ENCODE measurements around the gene PPP1R10.
"Not testable (repeated sequence)": the region's sequence is repeated elsewhere in the genome, so short reads cannot be mapped to it uniquely, and the experiment has no call there.

The PPP1R10 gene

GRCh38 chr6:30598912-30599624 is 18.0 kb downstream of the PPP1R10 start:
- TF ChIP-seq CTCF (IDR thresholded peaks at IDR 0.05; ENCODE audit: control insufficient read depth, insufficient read depth, low read depth, low read length, missing control alignments): no peak
- H3K4me3 ChIP-seq (ENCODE audit: control insufficient read depth, low read depth, low read length): no peak overlapping the region
- no peak for DNase-seq (ENCODE audit: low read depth)

DNA sequence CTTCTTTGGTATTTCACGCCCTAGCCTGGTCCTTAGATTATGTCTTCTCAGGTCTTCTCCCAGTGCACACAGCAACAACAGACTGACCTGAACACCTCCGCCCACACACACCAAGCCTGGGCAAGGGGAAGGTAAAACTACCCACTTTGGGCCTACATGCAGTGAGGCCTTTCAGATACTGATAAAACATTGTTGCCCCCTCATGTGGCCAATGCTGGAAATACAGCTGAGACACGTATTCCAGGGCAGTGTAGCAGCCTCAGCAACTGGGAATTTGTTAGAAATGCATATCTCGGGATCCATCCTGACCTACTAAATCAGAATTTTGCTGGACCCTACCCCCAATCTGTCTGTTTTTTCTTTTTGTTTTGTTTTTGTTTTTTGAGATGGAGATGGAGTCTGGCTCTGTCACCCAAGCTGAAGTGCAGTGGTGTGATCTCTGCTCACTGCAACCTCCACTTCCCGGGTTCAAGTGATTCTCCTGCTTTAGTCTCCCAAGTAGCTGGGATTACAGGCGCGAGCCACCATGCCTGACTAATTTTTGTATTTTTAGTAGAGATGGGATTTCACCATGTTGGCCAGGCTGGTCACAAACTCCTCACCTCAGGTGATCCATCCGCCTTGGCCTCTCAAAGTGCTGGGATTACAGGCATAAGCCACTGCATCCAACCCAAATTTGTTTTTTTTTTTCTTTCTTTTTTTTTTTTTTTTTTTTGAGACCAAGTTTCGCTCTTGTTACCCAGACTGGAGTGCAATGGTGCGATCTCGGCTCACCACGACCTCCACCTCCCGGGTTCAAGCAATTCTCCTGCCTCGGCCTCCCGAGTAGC is 19.5 kb downstream of the PPP1R10 start:
- not testable (repeated sequence) for H3K4me3 ChIP-seq (ENCODE audit: control insufficient read depth, low read depth, low read length); DNase-seq (ENCODE audit: low read depth)
- peak; percentile 78 for TF ChIP-seq CTCF (IDR thresholded peaks at IDR 0.05; ENCODE audit: control insufficient read depth, insufficient read depth, low read depth, low read length, missing control alignments)

DNA sequence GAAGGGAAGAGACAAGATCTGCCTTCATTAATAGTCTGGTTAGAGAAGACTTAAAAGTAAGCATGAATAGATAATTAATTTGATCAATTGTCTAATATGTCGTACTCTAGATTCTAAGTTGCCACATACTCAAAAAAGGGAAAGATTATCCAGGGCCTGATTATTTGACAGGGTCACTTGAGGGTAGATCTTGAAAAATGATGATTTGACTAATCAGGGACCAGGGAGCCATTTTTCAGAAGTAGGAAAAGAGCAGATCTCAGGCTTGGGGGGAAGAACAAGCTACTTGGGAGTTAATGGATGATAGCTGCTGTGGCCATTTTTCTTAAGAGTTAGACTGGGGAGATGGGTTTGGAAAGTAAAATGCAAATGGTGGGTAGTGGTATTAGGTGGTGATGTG is 24.8 kb downstream of the PPP1R10 start:
- TF ChIP-seq CTCF (IDR thresholded peaks at IDR 0.05; ENCODE audit: control insufficient read depth, insufficient read depth, low read depth, low read length, missing control alignments): no peak
- DNase-seq (ENCODE audit: low read depth): no peak
- no peak overlapping the region for H3K4me3 ChIP-seq (ENCODE audit: control insufficient read depth, low read depth, low read length)

DNA sequence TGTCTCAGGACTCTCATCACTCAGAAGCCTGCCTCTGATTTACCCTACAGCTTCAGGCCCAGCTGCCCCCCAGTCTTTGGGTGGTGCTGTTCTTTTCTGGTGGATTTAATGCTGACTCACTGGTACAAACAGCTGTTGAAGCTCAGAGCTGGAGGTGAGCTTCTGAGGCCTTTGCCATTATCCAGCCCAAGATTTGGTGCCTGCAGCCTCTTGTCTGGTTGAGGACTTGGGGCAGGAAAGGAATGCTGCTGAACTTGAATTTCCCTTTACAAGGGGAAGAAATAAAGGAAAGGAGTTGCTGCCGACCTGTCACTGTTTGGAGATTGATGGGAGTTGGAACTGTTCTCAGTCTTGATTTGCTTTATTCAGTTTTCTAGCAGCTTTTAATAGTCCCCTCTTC is 26.0 kb downstream of the PPP1R10 start:
- DNase-seq (ENCODE audit: low read depth): no peak
- H3K4me3 ChIP-seq (ENCODE audit: control insufficient read depth, low read depth, low read length): no peak overlapping the region
- TF ChIP-seq CTCF (IDR thresholded peaks at IDR 0.05; ENCODE audit: control insufficient read depth, insufficient read depth, low read depth, low read length, missing control alignments): no peak

DNA sequence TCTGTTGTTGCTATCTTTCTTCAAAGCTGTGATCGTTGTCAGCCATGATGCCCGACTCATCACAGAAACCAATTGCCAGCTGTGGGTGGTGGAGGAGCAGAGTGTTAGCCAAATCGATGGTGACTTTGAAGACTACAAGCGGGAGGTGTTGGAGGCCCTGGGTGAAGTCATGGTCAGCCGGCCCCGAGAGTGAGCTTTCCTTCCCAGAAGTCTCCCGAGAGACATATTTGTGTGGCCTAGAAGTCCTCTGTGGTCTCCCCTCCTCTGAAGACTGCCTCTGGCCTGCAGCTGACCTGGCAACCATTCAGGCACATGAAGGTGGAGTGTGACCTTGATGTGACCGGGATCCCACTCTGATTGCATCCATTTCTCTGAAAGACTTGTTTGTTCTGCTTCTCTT is 26.5 kb downstream of the PPP1R10 start:
- no peak for DNase-seq (ENCODE audit: low read depth)
- TF ChIP-seq CTCF (IDR thresholded peaks at IDR 0.05; ENCODE audit: control insufficient read depth, insufficient read depth, low read depth, low read length, missing control alignments): no peak
- no peak overlapping the region for H3K4me3 ChIP-seq (ENCODE audit: control insufficient read depth, low read depth, low read length)

DNA sequence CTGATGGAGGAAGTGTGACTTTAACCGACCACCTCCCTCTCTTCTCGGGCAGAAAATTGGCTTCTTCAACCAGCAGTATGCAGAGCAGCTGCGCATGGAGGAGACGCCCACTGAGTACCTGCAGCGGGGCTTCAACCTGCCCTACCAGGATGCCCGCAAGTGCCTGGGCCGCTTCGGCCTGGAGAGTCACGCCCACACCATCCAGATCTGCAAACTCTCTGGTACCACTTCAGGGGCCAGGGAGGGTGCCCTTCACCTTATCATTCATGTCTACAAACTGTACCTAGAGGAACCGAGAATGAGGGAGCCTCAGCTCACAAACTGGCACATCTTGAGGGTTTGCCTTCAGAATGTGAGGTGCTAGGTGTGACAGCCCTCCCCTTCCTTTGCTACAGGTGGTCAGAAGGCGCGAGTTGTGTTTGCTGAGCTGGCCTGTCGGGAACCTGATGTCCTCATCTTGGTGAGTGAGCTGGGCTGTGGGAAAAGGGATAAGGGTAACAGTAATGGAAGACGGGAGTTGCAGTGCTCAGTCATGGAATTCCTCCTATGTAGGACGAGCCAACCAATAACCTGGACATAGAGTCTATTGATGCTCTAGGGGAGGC is 27.2 kb downstream of the PPP1R10 start:
- no peak for TF ChIP-seq CTCF (IDR thresholded peaks at IDR 0.05; ENCODE audit: control insufficient read depth, insufficient read depth, low read depth, low read length, missing control alignments)
- no peak for DNase-seq (ENCODE audit: low read depth)
- H3K4me3 ChIP-seq (ENCODE audit: control insufficient read depth, low read depth, low read length): no peak overlapping the region

Measured in AG09309 (cell line).